Middle frontal gyrus (tissue), 1 donor: ENCODE measurements around the gene TDO2.
"Not testable (repeated sequence)": the region's sequence is repeated elsewhere in the genome, so short reads cannot be mapped to it uniquely, and the experiment has no call there.

Experiments
- DNase-seq: peaks from one replicate; pipeline ENCODE4 v3.0.0-alpha.2; 2015; ENCODE audit warnings: low spot score; ENCODE audit errors: extremely low spot score

The TDO2 gene

GRCh38 chr4:155907556-155907955, 4.1 kb downstream of the TDO2 start:
- no peak for DNase-seq

- no peak for DNase-seq
Observed at GRCh38 chr4:155908187-155909139, 5.0 kb downstream of the TDO2 start.

GRCh38 chr4:155909615-155910226, 6.2 kb downstream of the TDO2 start:
- no peak for DNase-seq

- DNase-seq, result no peak
Observed at GRCh38 chr4:155911905-155912304, 8.4 kb downstream of the TDO2 start.

- DNase-seq, result no peak
Observed at GRCh38 chr4:155914782-155915181, 11.3 kb downstream of the TDO2 start.

- DNase-seq, result no peak
Observed at GRCh38 chr4:155921597-155921996, 18.1 kb downstream of the TDO2 start.

- no peak for DNase-seq
Observed at GRCh38 chr4:155924637-155925036, 21.1 kb downstream of the TDO2 start.

- no peak for DNase-seq
Observed at GRCh38 chr4:155929833-155930232, 26.3 kb downstream of the TDO2 start.

- no peak for DNase-seq
Observed at GRCh38 chr4:155930330-155930729, 26.8 kb downstream of the TDO2 start.

- DNase-seq, result no peak
Observed at GRCh38 chr4:155931634-155932033, 28.1 kb downstream of the TDO2 start.

GRCh38 chr4:155934634-155935033, 31.1 kb downstream of the TDO2 start:
- not testable (repeated sequence) for DNase-seq

- DNase-seq, result no peak
Observed at GRCh38 chr4:155935389-155935986, 32.0 kb downstream of the TDO2 start.

GRCh38 chr4:155941085-155941790, 37.7 kb downstream of the TDO2 start:
- DNase-seq, result no peak

- DNase-seq, result no peak
Observed at GRCh38 chr4:155941820-155942219, 38.3 kb downstream of the TDO2 start.

GRCh38 chr4:155943605-155944291, 40.3 kb downstream of the TDO2 start:
- no peak for DNase-seq

GRCh38 chr4:155944516-155944915, 41.0 kb downstream of the TDO2 start:
- no peak for DNase-seq

- no peak for DNase-seq
Observed at GRCh38 chr4:155946486-155946885, 43.0 kb downstream of the TDO2 start.

GRCh38 chr4:155948541-155948940, 45.0 kb downstream of the TDO2 start:
- no peak for DNase-seq

GRCh38 chr4:155950461-155950860, 47.0 kb downstream of the TDO2 start:
- no peak for DNase-seq

GRCh38 chr4:155952501-155952901, 49.0 kb downstream of the TDO2 start:
- no peak for DNase-seq
